GM18858 (cell line): ENCODE data around the gene CTIF.

ENCODE experiments used
- ATAC-seq: cut with Tn5 transposase; IDR thresholded peaks from one replicate; pipeline ENCODE4 v1.9.1; 2021; ENCODE audit not compliant: unreplicated experiment

Gene CTIF

DNA sequence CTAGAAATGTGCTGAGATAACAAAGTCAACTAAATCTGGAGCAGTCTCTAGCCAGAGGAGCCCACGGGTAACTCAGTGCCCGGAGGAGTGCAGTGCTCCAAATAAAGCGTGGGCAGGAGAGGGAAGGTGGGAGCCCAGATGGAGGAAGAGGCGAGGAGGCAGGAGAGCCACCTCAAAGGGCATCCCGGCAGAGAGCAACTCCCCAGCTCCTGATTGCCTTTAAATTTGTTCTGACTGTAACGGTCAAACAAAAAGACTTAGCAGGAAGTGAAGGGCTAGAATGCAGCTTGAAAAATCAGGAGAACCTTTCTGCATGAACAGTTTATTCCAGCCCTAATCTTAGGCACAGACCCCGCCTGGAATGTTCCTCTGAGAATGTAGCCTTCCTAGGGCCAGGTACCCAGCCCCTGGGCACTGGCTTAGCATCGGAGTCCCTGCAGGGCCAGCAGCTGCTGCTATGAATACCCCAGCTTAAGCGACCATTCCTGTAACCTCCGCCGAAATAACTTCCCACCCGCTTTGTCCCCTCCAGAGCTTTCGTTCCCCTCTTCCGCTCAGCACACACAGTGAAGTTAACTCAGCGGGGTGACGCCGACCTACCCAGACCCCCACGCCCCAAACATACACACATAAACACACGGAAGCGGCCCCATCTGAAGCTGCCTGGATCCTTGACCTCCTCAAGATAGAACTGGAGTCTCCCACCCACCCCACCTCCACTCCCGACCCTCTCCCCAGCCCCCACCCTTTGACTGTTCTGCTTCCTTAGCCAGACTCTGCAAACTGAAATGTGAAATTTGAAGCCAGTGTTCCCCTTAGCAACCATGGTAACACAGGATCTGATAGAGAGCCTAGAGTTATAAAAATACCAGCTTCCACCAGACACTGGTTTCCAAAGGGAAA, 288.7 kb downstream of the CTIF start:
- no peak for ATAC-seq

DNA sequence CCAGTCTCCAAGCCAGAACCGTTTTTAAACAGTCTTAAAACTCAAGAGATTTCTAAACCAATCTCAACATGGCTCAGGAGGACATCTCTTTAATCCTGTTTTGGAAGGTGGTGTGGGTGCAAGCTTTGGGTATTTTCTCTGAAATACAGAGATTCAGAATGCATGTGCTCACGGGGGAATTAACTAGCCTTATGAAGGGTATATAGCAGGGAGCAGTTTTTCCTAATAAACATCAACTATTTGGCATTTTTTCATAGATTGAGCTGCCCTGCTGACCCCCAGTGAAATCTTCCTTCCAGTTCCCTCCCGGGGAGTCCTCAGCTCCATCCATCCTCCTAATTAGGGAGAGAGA, 289.3 kb downstream of the CTIF start:
- ATAC-seq: no peak

DNA sequence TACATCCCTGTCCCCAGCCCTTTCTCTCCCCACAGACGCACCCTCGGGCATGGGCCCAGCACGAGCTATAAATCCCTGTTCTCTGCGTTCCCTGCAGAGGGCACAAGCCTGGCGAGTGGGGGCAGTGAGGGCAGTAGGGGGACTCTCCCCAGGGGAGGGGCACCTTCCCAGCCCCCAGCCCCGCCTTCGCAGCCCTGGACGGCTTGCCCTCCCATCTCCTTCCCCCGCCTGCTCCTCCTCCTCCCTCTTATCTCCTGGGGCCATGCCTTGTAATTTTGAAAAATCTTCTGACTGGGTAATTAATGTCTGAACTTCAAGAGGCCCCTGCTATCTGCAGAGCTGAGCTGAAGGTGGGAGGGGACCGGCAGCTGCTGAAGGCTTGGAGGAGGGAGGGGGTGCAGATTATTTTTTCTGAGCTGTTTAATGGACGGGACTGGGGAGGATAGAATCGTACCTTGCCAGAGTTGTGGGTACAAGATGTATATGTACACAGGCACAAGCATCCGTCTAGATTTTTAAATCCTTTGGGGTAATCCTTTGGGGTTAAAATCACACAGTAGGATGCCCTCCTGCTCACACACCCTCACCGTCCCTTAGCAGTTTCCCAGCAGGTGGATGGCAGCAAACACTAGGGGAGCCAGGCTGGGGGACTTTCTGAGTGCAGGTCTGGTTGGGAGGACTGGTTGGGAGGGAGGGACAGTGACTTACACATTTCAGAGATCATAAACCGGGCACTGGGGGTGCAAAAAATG, 290.0 kb downstream of the CTIF start:
- ATAC-seq: no peak

DNA sequence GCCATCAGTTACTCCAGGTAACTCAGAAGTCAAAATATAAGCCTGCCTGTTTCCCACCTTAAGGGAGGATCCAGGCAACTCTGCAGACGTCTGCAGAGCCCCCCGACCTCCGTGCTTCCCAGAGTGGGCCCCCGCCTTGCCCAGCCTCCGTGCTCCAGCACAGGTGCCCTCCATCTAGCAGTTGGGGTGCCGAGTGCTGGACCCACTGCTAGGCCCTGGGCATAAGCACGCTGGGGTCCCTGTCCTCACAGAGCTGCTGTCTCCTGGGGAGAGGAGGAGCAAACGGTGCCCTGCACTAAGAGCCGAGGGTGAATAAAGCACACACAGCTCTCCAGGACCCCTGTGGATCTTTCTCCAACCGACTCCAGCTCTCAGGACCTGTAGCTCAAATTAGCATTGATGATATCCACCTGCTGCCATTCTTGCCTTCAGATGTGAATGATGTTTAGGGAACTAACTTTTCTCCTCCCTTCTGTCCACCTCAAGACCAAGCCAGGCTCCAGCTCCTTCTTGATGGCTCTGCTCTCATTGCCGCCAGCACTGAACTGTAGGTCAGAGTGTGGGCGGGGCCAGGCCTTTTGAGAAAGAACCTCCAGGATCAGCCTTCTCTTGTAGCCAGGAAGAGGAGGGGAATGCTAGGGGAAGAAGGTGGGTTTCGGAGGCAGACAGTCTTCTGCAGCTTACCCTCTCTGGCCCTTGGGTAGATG, 290.8 kb downstream of the CTIF start:
- ATAC-seq: no peak

DNA sequence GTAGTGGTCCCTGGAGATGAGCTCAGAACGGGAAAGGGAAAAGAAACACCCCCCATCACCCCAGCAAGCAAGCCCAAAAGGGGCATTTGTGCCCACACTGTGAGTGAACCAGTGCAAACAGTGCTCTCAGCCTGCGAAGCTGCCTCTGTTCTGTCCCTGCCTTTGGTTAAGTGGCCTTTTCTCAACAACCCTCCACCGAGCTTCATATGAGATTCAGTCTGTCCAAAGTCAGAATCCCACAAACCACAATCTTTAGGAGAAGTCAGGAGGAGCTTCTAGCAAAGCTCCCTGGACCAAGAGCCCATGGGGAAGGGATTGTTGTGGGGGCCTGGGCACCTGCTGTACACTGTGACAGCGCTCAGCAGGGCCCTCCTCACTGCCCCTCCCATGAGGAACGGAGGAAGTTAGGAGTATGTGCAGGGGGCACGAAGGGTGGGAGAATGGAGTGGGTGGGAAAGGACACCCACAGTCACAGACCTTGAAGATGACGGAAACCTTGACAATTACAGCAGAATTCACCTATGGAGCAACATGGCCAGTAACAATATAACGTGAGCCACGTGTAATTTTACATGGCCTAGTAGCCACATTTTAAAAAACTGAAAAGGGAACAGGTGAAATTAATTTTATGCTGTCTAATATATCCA, 292.4 kb downstream of the CTIF start:
- no peak for ATAC-seq

DNA sequence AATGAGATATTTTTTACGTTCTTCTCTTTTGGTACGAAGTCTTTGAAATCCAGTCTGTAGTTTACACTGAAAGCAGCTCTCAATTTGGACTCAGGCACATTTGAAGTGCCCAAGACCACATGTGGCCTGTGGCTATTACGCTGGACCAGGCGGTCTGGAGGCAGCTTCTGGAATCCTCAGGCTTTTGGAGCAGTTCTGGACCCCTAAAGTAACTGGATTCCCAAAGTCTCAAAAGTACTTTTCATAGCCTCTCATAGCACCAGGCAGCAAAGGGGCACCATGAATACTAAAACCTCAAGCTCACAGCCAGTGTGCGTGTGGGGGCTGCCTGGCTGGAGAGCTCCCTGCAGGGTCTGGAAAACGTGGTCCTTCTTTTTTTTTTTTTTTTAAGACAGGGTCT, 293.0 kb downstream of the CTIF start:
- no peak for ATAC-seq

DNA sequence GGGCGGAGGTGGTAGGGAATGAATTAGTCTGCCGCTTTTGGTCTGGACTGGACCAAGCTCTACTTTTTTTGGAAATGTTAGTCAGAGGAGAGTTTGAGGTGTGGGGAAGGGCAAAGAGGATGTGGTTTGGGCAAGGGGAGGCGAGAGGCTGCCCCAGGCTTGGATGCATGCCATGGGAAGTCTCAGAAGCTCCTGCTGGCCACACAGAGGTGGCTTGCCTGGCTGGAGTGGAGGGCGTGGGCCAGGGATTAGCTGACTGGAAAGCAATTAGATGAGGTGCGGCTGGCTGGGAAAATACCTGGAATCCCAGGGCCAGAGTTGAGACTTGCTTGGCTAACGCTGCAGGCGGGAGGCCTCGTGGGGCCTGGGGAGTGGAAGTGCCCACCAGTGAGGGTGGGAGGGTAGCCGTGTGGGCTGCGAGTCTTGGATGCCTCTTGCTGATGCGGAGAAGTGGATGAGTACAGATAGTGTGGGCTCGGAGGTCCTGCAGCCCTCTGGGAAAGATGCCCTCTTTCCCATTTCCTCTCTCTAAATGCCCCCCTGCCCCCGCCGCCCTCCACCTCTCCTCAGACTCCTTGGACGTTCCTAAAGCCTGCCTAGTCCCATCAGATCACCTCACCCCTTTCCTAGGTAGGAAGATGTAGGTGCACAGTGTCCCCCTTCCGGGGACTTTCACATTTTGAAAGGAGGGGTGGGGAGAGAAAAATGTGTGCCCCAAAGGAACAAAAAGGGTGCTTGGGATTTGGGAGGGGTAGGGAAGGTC, 294.3 kb downstream of the CTIF start:
- ATAC-seq: no peak

DNA sequence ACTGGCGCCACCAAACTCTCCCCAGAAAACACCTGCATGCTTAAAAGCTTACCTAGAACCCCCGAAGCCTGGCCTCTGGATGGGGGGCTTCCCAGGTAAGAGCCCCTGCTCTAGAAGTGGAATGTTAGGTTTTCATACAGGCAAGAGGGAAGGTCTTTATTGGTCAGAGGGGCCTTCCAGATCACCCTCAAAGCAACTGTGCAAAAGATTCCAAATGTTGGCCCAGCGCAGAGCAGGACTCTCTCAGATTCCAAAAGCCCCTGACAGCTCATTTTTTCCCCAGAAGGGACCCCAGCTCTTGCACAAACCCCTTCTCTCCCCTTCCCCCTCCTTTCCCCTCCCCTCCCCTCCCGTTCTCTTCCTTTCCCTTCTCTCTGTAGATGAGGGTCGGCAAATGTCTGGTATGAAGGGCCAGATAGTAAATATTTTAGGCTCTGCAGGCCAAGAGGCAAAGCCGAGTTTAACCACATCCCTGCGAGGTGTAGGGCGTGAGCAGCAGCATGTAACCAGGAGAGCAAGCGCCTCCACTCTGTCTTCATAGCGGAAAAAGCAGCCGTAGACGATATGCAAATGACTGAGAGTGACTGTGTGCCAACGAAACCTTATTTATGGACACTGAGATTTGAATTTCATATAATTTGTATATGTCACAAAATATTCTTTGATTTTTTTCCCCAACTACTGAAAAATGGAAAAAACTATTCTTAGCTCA, 295.0 kb downstream of the CTIF start:
- peak; percentile 71 for ATAC-seq

DNA sequence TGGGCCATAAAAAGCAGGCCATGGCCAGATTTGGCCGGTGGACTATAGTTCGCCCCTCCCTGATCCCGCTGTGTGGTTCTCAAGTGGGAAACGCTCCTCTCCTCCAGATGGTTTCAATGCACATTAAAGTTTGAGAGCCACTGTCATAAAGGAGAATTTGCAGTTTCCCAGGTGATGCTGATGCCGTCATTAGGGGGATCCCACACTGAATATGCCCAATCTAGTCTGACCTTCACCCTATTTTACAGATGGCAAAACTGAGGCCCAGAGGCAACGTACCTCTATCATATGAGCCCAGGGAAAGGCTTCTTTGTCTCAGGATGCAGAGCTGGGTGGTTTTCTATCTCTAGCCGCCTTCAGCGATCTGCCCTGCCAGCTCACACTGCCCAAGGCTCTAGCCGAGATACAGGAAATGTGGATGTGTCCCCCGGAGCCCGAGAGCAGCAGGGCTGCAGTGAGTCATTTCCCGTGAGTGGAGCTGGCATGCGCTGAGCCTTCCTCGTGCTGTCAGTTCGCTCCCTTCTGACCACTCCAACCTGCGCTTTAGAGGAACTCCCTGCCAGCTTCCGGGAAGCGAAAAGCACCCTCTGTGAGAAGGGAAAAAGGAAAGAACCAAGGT, 295.7 kb downstream of the CTIF start:
- ATAC-seq: peak; percentile 55

DNA sequence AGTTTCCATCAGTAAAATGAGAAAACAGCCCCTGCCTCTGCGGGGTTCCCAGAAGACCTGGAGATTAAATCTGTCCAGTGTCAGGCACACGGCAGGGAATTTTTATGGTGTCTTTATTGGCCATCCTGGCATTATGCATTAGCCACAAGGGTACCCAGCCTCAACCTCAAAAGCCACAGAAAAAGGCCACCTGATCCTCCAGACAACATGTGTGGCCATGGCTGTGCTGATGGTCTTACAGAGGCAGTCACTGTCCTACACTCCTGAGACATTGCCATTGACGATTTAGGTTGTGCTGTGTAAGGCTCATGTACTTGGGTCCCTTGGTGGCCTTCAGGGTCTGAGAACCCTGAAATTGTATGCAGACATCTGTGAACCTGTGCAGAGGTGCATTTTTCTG, 296.3 kb downstream of the CTIF start:
- no peak for ATAC-seq

DNA sequence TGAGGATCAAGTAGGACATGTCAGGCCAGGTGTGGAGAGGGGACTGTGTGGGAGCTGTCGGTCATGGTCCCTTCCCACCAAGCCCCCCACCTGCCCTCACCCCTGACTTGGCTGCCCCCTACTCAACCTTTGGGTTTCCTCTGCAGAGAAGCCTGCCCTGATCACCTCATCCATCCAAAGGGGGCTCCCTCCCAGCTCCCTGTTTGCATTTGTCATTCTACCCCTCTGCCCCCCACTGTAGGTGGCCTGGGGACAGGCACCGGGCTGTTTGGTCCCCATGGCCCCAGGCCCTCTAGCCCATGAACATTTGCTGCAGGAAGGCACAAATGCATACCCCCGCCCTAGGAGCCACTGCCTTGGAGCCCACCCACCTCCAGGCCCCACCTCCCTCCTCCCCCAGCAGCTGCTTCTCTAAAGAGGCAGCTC, 296.9 kb downstream of the CTIF start:
- no peak for ATAC-seq

DNA sequence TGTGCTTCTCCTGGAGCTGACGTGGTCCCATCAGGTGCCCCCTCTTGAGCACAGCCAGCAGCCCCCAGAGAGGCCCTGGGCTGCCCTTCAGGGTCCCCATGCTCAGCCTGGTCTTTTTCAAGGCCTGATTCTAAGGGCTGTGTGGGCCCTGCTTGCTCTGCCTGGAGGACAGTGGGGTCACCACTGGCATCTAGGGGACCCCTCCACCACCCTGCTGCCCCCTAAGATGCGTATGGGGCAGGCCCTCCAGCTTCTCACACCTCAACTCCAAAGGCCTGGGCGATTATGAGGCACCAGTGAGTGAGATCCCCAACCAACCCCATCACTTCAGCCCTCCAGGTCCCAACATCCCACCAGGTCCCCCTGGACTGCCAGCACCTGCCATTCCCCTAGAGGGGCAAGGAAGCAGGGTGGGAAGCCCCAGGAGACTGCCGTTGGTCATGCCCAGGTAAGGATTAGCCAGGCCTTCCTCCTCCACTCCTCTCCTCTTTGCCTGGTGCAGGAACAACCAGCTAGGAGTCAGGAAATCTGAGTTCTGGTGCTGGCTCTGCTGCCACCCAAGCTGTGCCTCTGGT, 297.5 kb downstream of the CTIF start:
- ATAC-seq: no peak

DNA sequence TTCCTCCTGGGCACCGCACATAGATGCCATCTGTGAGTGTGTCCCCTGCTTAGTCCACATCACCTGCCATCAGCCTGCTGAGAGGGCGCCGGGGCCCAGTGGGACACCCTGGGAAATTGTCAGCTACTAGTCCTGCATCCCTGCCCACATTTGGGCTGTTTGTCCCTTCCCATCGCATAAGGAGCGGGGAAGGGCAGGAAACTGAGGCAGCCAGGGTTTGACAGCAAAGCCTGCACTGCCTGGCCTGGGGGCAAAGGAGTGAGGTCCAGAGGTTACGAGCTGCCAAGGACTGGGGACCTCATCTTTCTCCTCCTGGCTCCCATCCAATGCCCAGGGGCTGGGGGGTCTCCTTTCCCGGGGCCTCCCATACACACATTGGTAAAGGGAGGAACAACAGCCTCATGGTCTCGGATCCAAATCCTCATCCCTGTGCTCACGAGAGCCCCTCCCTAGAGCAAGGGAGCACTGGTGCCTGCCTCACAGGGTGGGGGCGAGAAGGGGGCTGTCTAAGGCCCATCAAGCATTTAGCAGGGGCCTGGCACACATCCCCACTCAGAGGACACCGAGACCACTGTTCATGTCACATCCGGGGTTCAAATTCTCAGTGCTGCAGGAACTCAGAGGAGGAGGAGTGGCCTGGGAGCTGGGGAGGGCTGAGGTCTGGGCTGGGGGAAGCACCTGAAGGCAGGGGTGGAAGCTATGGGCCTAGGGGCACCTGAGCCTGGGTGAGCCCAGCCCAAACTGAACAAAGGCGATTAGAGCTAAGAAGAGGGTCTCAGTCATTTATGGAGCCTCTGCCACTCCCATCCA, 298.2 kb downstream of the CTIF start:
- ATAC-seq: no peak

DNA sequence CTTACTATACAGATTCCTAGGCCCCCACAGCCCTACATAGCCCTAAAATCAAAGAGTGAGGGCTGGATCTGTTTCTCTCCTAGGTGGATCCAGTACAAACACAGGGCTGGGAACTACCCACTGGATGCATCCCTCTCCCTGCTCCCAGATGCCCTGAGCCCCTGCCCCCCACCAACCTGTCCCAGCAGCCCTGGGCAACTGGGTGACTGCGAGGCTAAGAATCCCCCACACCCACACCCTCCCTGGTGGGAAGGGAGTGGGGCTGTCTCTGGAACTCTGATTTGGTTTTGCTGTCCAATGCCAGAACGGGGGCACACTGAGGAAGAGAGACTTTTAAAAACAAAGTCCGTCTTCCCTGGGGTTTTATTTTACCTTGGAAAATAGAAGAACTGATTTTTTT, 298.8 kb downstream of the CTIF start:
- no peak for ATAC-seq

DNA sequence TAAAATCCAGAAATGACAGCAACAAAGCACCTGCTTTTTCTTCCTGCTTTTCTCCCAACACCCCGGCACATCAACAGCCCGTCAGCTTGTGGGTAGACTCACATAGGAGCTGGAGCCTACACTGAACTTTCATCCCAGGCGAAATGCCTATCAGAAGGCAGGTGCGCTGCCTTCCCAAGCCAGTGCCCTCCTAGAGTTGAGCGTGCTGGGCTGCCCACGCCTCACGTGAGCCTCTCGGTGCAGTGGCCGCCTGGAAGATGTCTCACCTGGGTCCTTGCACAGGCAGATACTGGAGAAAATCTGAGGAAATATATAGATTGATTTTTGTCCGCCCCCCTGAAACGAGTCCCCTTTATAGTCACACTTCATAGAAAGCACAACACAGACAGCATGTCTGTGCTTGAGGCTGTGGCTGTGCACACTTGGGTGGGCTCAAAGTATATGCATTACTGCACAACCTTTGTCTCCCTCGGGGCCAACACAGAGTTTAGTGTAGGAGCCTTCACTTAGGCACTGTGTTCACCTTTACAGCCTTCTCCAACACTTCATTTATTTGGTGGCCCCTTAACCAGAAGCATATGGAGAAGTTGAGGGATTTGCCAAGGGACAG, 299.4 kb downstream of the CTIF start:
- ATAC-seq: no peak

DNA sequence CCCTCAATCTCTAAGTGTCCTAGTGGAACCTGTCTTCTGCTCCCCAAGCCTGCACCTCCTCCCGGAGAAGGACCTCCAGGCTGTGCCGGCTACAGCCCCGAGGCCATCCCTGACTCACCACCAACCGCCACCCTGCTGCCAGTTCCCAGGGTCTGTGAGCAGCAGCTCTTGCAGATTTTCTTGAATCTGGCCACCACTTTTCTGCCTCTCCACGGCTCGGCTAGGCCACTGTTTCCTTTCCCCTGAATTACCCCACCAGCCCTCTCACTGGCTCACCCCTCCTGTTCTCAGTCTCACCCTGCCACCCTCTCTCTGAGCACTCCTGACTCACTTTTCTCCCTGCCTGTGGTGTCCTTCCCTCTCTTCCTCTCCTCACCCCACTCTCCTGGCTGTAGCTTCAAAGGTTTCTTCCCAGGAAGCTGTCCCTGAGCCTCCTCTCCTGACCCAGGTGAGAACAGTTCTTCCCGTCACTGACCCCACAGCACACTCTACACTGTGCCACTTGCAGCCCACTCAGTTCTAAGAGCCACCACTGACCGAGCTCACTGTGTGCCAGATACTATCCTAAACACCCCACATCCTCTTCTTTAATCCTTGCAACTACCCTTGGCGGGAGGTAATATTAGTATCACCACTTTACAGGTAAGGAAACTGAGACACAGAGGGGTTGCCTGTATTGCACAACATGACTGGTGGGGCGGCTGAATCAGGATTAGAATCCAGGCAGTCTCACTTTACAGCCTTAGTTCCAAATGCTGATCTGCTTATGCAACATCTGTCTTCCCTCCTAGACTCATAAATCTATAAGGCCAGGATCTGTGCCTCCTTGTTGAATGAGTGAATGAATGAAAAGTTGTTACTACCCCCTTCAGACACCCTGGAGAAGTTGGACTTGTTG, 300.3 kb downstream of the CTIF start:
- ATAC-seq: no peak
